GM06990 (cell line): Measurements from ENCODE around the gene RAB3D.
"Not testable (repeated sequence)": the region's sequence is repeated elsewhere in the genome, so short reads cannot be mapped to it uniquely, and the experiment has no call there.

ENCODE experiments used
- DNase-seq: peaks from one replicate; pipeline ENCODE4 v3.0.0-alpha.2; 2011; ENCODE audit not compliant: insufficient read length; ENCODE audit errors: extremely low read depth
- H3K27me3 ChIP-seq: replicated peaks from 2 replicates; pipeline ENCODE4 v1.6.0; 2011; ENCODE audit warnings: low read length; ENCODE audit not compliant: control insufficient read depth, insufficient read depth
- H3K36me3 ChIP-seq: 2 replicates; pipeline ENCODE4 v1.5.1; 2011; ENCODE audit warnings: low read length; ENCODE audit not compliant: control insufficient read depth, insufficient read depth
- H3K4me3 ChIP-seq: replicated peaks from 2 replicates; pipeline ENCODE4 v1.5.1; 2011; ENCODE audit warnings: low read depth, mild to moderate bottlenecking, control low read depth, low read length
- CTCF ChIP-seq: IDR thresholded peaks from 2 replicates; pipeline ENCODE4 v1.5.1; 2011; ENCODE audit warnings: low read length, control low read depth, mild to moderate bottlenecking, inconsistent platforms; ENCODE audit not compliant: insufficient read depth, poor library complexity, severe bottlenecking

RAB3D gene

GRCh38 chr19:11380653-11381537 lies 41.4 kb upstream of the RAB3D start:
- Histone ChIP-seq H3K36me3 (no peaks in the 10 kb centered on the region; the same call in 1 of the 2 replicates), H3K27me3 (no peaks in the 10 kb centered on the region; the same call in 1 of the 2 replicates), H3K4me3 (peak overlapping the region; percentile 82)
- TF ChIP-seq CTCF, result peak; percentile 84
- peak; percentile 96 for DNase-seq

GRCh38 chr19:11379857-11380350 lies 40.4 kb upstream of the RAB3D start:
- Histone ChIP-seq H3K36me3 (no peaks in the 10 kb centered on the region; the same call in 1 of the 2 replicates), H3K4me3 (peak overlapping the region; percentile 82), H3K27me3 (no peaks in the 10 kb centered on the region; the same call in 1 of the 2 replicates)
- DNase-seq, result no peak
- TF ChIP-seq CTCF, result no peak

DNA sequence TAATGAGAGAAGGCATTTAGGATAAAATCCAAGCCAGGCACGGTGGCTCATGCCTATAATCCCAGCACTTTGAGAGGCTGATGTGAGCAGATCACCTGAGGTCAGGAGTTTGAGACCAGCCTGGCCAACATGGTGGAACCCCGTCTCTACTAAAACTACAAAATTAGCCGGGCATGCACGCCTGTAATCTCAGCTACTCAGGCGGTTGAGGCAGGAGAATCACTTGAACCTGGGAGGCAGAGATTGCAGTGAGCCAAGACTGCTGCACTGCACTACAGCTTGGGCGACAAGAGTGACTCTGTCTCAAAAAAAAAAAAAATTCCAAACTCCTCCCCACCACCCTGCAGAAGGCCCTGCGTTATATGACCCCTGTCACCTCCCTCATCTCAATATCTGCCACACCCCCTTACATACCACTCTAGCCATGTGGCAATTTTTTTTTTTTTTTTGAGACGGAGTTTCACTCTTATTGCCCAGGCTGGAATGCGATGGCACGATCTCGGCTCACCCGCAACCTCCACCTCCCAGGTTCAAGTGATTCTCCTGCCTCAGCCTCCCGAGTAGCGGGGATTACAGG lies 39.9 kb upstream of the RAB3D start:
- not testable (repeated sequence) for H3K27me3 ChIP-seq, H3K4me3 ChIP-seq, DNase-seq, H3K36me3 ChIP-seq

GRCh38 chr19:11378319-11379189 lies 39.1 kb upstream of the RAB3D start:
- TF ChIP-seq CTCF, result peak; percentile 71
- DNase-seq, result no peak
- H3K27me3 ChIP-seq, result no peaks in the 10 kb centered on the region; the same call in 1 of the 2 replicates
- no peak overlapping the region for H3K4me3 ChIP-seq
- no peaks in the 10 kb centered on the region; the same call in 1 of the 2 replicates for H3K36me3 ChIP-seq

- no peak for DNase-seq
- TF ChIP-seq CTCF, result no peak
- no peak overlapping the region for H3K4me3 ChIP-seq
Observed at GRCh38 chr19:11377756-11378155, 38.3 kb upstream of the RAB3D start.

More at GRCh38 chr19:11377756-11378155, 38.3 kb upstream of the RAB3D start:
- Histone ChIP-seq H3K27me3 (no peaks in the 10 kb centered on the region), H3K36me3 (no peaks in the 10 kb centered on the region; the same call in 1 of the 2 replicates)
